ENCODE data around the gene PAX3. TPM values are rescaled to one million over a fixed set of nuclear protein-coding genes. Genes with fewer than 3 reads are reported as not detected.

Gene PAX3
- total RNA-seq, 1 donor from 2014 or later: not detected

GRCh38 chr2:222306393-222307142, 7.8 kb upstream of the PAX3 start:
- Mint-ChIP-seq H3K27ac (no peak overlapping the region), H3K27me3 (ENCODE audit: low read depth) (peaks cover 96% of the 10 kb centered on the region)
- intact Hi-C loops (cut with micrococcal nuclease): no loop called here

GRCh38 chr2:222305516-222306392, 7.0 kb upstream of the PAX3 start:
- H3K27ac Mint-ChIP-seq: peak overlapping the region; percentile 40
- DNase-seq (ENCODE audit: low spot score): no peak
- no peaks in the 10 kb centered on the region for H3K9me3 Mint-ChIP-seq
- peaks cover 23% of the 10 kb centered on the region for H3K4me1 Mint-ChIP-seq (ENCODE audit: low read depth)
- peaks cover 96% of the 10 kb centered on the region for H3K27me3 Mint-ChIP-seq (ENCODE audit: low read depth)
- peak overlapping the region; percentile 62 for H3K4me3 Mint-ChIP-seq (ENCODE audit: low read depth)
- intact Hi-C loops (cut with micrococcal nuclease): no loop called here
- H3K36me3 Mint-ChIP-seq (ENCODE audit: low read depth): peaks cover 7% of the 10 kb centered on the region

More at GRCh38 chr2:222306393-222307142, 7.8 kb upstream of the PAX3 start:
- no peak for DNase-seq (ENCODE audit: low spot score)
- peaks cover 23% of the 10 kb centered on the region for H3K4me1 Mint-ChIP-seq (ENCODE audit: low read depth)
- no peak overlapping the region for H3K4me3 Mint-ChIP-seq (ENCODE audit: low read depth)
- H3K36me3 Mint-ChIP-seq (ENCODE audit: low read depth): peaks cover 7% of the 10 kb centered on the region
- no peaks in the 10 kb centered on the region for H3K9me3 Mint-ChIP-seq

- Mint-ChIP-seq H3K27me3 (ENCODE audit: low read depth) (peaks cover 96% of the 10 kb centered on the region), H3K4me3 (ENCODE audit: low read depth) (peak overlapping the region; percentile 62), H3K9me3 (no peaks in the 10 kb centered on the region), H3K4me1 (ENCODE audit: low read depth) (peaks cover 23% of the 10 kb centered on the region), H3K36me3 (ENCODE audit: low read depth) (peaks cover 7% of the 10 kb centered on the region), H3K27ac (peak overlapping the region; percentile 49)
- intact Hi-C loops (cut with micrococcal nuclease): loop anchor here (5.0 kb wide), 1 partner anchor 63 kb away; no protein-coding TSS in a partner anchor
- DNase-seq (ENCODE audit: low spot score): no peak
Observed at GRCh38 chr2:222304737-222305515, 6.1 kb upstream of the PAX3 start.

GRCh38 chr2:222303828-222304736, 5.3 kb upstream of the PAX3 start:
- Mint-ChIP-seq H3K4me1 (ENCODE audit: low read depth) (peaks cover 27% of the 10 kb centered on the region), H3K27me3 (ENCODE audit: low read depth) (peaks cover 96% of the 10 kb centered on the region), H3K27ac (no peak overlapping the region), H3K9me3 (peaks cover 4% of the 10 kb centered on the region), H3K4me3 (ENCODE audit: low read depth) (no peak overlapping the region), H3K36me3 (ENCODE audit: low read depth) (peaks cover 12% of the 10 kb centered on the region)
- DNase-seq (ENCODE audit: low spot score): no peak
- intact Hi-C loops (cut with micrococcal nuclease): loop anchor here (5.0 kb wide), 1 partner anchor 62 kb away; no protein-coding TSS in a partner anchor

- Mint-ChIP-seq H3K4me3 (ENCODE audit: low read depth) (no peak overlapping the region), H3K36me3 (ENCODE audit: low read depth) (peaks cover 13% of the 10 kb centered on the region), H3K9me3 (peaks cover 4% of the 10 kb centered on the region), H3K27ac (peak overlapping the region; percentile 3), H3K27me3 (ENCODE audit: low read depth) (peaks cover 95% of the 10 kb centered on the region), H3K4me1 (ENCODE audit: low read depth) (peaks cover 29% of the 10 kb centered on the region)
- intact Hi-C loops (cut with micrococcal nuclease): loop anchor here (5.0 kb wide), 1 partner anchor 61 kb away; no protein-coding TSS in a partner anchor
- no peak for DNase-seq (ENCODE audit: low spot score)
Observed at GRCh38 chr2:222303045-222303827, 4.4 kb upstream of the PAX3 start.

GRCh38 chr2:222302178-222303018, 3.6 kb upstream of the PAX3 start:
- no peak overlapping the region for H3K4me3 Mint-ChIP-seq (ENCODE audit: low read depth)
- H3K9me3 Mint-ChIP-seq: peaks cover 4% of the 10 kb centered on the region
- peaks cover 28% of the 10 kb centered on the region for H3K4me1 Mint-ChIP-seq (ENCODE audit: low read depth)
- peaks cover 16% of the 10 kb centered on the region for H3K36me3 Mint-ChIP-seq (ENCODE audit: low read depth)
- H3K27ac Mint-ChIP-seq: no peak overlapping the region
- no peak for DNase-seq (ENCODE audit: low spot score)
- H3K27me3 Mint-ChIP-seq (ENCODE audit: low read depth): peaks cover 94% of the 10 kb centered on the region
- intact Hi-C loops (cut with micrococcal nuclease): loop anchor here (5.0 kb wide), 1 partner anchor 60 kb away; no protein-coding TSS in a partner anchor

GRCh38 chr2:222301796-222302118, 3.0 kb upstream of the PAX3 start:
- peaks cover 30% of the 10 kb centered on the region for H3K4me1 Mint-ChIP-seq (ENCODE audit: low read depth)
- intact Hi-C loops (cut with micrococcal nuclease): loop anchor here (5.0 kb wide), 1 partner anchor 59 kb away; no protein-coding TSS in a partner anchor
- H3K4me3 Mint-ChIP-seq (ENCODE audit: low read depth): no peak overlapping the region
- peaks cover 4% of the 10 kb centered on the region for H3K9me3 Mint-ChIP-seq
- peaks cover 94% of the 10 kb centered on the region for H3K27me3 Mint-ChIP-seq (ENCODE audit: low read depth)
- no peak for DNase-seq (ENCODE audit: low spot score)
- H3K36me3 Mint-ChIP-seq (ENCODE audit: low read depth): peaks cover 16% of the 10 kb centered on the region
- no peak overlapping the region for H3K27ac Mint-ChIP-seq

- Mint-ChIP-seq H3K4me1 (ENCODE audit: low read depth) (peaks cover 32% of the 10 kb centered on the region), H3K9me3 (peaks cover 4% of the 10 kb centered on the region), H3K27me3 (ENCODE audit: low read depth) (peaks cover 94% of the 10 kb centered on the region), H3K36me3 (ENCODE audit: low read depth) (peaks cover 16% of the 10 kb centered on the region), H3K27ac (no peak overlapping the region), H3K4me3 (ENCODE audit: low read depth) (no peak overlapping the region)
- intact Hi-C loops (cut with micrococcal nuclease): loop anchor here (5.0 kb wide), 1 partner anchor 59 kb away; no protein-coding TSS in a partner anchor
- DNase-seq (ENCODE audit: low spot score): no peak
Observed at GRCh38 chr2:222301053-222301795, 2.4 kb upstream of the PAX3 start.

GRCh38 chr2:222300726-222301052, 1.9 kb upstream of the PAX3 start:
- intact Hi-C loops (cut with micrococcal nuclease): loop anchor here (5.0 kb wide), 1 partner anchor 58 kb away; no protein-coding TSS in a partner anchor
- Mint-ChIP-seq H3K27ac (no peak overlapping the region), H3K4me1 (ENCODE audit: low read depth) (peaks cover 32% of the 10 kb centered on the region), H3K36me3 (ENCODE audit: low read depth) (peaks cover 16% of the 10 kb centered on the region), H3K27me3 (ENCODE audit: low read depth) (peaks cover 94% of the 10 kb centered on the region), H3K4me3 (ENCODE audit: low read depth) (no peak overlapping the region), H3K9me3 (peaks cover 4% of the 10 kb centered on the region)
- DNase-seq (ENCODE audit: low spot score): no peak

Data from activated T-helper 2 cell treated with anti-CD3 and anti-CD28 coated beads, Interferon-gamma antibody, Interleukin-2, Interleukin-4, amounts not matched to agents 10 μg/mL and 5 μg/mL and 100 μg/mL, durations not matched to agents 14 hours and 24 hours and 36 hours (primary cell).